CD4-positive, alpha-beta T cell treated with Interleukin-17A for 1 hour (primary cell): ENCODE data around the gene HHAT.

ENCODE experiments used
- DNase-seq: peaks from one replicate; pipeline ENCODE4 v3.0.0-alpha.2; 2020

Gene HHAT

DNA sequence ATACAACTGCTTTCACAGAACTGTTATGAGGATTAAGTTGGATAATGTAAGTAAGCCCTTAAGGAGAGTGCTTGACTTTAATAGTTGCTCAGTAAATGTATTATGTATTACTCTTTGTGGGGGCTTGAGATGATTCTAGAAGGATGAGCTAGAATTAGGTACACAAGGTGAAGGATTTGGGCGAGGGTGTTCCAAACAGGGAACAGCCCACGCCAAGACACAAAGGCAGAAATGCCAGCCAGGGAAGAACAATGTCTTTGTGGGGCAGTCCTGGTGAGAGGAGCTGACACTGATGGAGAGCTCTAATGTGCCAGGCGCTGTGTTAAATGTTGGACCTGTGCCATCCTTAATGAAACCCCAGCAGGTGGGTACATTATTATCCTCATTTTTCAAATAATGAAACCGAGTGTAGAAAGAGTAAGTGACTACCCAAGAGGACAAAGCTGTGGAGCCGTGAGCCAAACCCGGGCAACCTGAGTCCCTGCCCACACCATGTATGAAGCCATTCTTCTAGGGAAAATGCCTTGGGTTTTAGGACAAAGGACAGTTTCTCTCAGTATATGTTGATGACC, 362.4 kb downstream of the HHAT start:
- no peak for DNase-seq

DNA sequence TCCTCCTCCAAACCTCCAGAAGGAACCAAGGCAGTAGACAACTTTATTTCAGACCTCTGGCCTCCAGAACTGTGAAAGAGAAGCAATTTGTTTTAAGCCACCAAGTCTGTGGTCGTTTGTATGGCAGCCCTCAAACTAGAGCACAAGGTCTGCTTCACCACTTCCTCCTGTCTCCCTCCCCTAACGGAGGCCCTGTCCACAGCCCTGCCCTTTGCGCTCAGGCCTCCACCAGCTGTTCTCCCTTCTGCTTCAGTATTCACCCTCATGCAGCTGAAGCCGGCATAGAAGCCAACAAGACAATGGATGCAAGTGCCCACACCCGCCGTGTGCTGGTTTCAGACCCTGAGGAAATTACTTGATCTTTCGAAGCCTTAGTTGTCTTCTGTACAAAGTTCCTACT, 364.1 kb downstream of the HHAT start:
- no peak for DNase-seq

DNA sequence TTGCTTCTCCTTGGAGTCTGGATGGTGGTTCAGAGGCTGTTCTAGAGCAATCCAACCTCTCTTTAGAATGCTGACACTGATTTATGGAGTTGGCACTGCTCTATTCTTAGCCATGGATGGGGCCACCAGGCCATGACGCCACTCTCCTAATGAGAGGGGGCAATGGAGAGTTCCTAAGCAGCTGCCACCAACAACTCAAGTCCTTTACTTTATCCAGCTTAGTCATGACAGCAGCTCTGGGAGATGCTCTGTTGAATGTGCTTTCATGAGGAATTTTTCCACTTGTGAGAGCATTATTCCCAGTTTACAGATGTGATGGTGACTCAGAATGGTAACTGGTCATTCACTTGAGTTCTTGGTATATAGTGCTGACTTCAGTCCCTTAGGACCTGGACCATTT, 366.3 kb downstream of the HHAT start:
- DNase-seq, result no peak

DNA sequence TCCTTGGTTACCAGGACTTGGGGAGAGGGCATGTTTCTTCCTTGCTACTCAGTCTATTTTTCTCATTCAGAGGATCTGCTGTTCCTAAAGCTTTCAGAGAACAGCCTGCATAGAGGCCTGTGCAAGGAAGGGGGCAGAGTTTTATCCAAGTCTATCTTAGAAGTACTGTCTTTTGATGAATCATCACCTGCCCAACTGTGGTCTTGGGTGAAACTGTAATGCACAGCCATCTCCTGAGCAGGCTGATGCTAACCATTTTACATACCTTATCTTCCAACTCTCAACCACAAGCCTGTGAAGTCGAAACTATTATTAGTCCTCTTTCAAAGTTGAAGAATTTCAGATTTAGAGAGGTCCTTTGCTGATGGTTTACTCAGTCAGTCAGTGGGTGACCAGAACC, 368.0 kb downstream of the HHAT start:
- no peak for DNase-seq

DNA sequence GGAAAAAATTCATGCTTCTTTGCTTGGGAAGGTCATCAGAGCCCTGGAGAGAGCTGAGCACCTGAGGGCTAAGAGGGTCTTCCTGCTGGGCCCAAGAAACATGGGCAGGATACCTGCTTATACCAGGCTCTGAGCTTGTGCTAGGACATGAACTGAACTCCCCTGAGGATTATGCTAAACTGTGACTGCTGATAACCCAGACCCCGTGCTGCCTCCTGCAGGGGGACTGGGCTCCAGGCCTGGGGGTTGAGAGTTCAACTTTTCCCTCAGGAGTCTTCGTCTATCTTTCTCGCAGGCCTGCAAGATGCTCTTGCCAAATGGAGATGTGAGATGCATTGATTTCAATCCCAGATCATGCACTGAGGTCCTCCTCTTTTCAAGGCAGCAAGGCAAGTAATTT, 368.5 kb downstream of the HHAT start:
- no peak for DNase-seq

DNA sequence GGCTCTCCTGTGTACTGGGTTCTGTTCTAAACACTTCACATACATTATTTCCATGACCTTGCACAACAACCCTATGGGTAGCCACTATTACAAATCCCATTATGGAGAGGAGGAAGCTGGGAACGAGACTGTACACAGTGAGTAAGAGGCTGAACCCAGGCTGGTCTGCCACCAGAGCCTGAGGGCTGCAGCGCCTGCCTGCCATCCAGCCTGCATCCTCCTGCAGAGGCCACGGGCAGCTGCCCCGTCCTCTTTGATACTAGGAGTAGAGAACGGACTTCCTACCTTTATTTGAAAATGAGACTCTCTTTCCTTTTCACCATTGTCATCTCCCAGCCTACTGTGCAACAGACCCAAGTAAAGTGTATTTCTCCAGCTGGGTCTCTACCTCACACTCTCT, 370.0 kb downstream of the HHAT start:
- DNase-seq, result no peak

DNA sequence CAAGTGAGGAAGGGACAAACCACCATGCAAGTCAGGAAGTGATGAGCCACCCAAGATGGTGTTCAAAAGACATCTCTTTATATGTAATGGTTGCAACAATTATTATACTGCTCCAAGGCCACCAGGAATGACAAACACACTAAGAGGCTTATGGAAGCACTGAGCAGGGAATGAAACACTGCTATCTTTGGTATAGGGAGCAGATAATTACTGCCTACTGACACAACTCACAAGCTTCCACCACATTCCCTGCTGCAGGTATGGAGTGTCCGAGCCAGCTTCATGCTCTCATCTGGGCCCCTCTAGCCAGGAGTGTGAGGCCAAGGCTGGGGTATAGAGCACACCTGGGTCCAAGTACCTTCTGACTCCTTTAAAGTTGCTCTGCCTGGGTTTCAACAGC, 371.4 kb downstream of the HHAT start:
- no peak for DNase-seq

DNA sequence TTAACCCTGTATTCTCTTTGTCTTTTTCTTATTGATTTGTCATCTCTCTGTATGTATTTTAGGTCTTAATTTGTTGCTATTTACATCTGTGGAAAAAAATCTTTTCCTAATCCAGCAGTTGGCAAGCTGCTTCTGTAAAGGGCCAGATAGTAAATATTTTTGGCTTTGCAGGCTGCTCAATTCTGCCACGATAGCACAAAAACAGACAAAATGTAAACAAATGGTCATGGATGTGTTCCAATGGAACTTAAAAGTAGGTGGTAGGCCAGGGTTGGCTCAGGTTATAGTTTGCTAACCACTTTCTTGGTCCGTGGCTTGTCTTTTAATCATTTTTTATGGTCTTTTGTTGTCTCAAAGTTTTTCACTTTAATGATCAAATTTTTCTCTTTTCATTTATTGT, 371.8 kb downstream of the HHAT start:
- no peak for DNase-seq

DNA sequence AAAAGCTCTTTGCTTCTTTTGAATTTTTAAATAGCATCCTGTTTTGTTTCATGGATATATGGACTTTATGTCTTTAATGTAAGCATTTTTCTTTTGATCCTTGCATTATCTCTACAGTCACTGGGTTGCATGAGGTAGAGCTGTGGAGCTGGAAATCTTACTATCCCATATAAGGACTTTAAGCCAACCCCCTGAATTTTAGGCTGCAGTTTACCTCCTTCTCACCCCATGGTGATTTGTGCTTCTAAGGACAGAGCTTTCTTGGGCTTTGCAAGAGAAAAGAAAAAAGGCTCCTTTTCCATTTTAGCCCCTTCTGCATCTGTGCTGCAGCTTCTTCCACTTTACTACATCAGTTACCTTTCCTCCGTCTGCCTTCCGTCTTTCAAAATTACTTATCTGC, 373.8 kb downstream of the HHAT start:
- no peak for DNase-seq

DNA sequence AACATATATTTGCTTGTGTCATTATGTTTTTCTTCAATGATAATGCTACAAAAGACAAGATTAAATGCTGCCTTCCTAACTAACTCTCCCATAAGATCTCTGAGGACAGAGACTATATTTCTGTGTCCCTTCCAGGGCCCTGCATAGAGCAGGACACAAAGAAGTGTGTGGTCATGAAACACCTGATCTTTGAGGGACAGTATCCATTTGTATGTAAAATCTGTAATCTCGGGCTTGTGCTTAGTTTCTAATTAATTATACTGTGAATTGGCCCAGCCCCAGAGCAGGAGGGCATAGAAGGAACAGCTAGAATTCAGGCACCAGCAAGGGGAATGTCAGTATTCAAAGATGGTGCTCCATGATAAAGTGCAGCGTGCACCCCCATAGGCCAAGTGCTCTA, 374.9 kb downstream of the HHAT start:
- no peak for DNase-seq

DNA sequence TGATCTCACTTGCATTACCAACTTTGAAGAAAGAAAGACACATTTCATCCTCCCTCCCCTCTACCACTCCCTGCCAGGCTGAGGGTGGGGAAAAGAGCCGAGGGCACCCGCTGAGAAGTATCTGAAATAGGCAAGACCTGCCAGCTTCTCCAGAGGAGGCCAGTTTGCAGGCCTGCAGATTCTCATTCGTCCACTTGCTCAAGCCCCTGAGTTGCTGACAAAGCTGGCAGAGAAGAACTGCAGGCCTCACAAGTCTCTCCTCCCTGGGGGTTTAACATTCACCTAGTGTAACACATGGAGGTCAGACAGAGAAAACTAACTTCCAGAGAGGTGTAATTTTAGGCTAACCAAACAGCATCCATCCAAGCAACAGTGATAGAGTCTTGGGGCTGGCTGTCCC, 376.4 kb downstream of the HHAT start:
- DNase-seq, result no peak

DNA sequence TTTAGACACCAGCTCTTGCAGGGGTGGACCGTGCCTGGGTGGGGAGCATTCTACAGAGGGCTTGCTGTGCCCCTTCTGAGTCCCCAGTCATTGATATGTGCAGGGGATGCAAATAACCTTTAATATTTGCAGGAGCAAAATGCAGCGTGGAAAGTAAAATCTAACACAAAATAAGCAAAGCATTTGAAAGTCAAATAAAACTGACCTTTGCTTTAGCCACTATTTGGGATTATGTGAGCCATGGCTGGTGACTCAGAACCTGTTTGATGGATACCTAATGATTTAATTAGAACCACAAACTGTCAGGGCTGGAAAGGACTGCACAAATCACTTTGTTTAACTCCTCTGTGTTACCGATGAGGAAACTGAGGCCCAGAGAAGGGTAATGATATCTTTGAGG, 377.5 kb downstream of the HHAT start:
- DNase-seq, result no peak

DNA sequence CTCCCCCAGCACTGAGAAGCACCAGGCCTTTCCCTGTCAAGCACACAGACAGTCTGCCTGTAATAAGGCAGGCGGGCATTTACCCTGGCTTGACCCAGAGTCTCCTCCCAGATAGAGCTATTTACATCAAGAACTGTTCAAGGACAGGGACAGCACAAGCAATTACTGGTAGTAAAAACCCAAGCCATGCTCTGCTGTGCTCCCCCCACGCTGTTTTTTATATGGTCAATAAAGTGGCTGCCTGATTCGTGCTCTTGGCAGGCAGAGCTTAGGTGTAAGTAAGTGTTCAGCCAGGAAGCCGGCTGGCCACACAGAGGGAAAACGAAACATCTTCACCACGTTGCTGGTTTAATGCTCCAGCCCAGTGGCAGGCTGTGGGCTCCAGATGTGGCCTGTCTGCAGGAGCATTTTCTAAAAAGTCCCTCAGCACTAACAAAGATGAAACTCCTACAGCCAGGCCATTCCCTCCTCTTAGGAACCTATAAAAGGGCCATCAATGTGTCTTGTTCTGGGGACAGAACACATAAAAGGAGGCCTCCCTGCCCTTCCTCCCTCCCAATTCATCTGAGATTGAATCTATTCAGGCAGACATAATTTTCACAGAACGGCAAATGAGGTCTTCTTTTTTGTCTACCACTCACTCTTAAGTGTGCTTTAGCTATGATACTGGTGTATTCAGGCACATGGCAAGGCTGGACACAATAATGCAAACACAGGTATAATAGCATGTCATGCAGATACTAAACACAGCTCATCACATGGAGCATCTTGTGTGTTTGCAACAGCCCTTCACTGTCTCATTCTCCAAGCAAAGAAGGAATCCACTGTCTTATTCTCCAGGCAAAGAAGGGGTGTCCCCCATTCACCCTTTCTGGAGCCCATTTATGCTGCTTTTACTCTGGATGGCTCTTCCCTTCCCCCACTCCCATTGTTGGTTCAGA, 378.9 kb downstream of the HHAT start:
- no peak for DNase-seq

DNA sequence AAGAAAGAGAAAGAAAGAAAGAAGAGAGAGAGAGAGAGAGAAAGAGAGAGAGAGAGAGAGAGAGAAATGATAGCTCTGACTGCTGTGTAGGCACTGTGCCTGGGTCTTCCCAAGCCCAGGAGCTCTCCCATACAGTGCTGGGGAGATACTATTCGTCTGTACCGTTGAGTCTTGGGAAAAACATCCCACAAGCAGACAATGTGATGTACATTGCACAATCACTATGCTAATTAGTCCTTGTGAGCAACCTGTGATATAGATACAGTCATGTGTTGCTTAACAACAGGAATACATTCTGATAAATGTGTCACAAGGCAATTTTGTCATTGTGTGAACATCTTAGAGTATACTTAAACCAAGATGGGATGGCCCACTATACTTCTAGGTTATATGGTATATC, 381.0 kb downstream of the HHAT start:
- DNase-seq, result no peak

DNA sequence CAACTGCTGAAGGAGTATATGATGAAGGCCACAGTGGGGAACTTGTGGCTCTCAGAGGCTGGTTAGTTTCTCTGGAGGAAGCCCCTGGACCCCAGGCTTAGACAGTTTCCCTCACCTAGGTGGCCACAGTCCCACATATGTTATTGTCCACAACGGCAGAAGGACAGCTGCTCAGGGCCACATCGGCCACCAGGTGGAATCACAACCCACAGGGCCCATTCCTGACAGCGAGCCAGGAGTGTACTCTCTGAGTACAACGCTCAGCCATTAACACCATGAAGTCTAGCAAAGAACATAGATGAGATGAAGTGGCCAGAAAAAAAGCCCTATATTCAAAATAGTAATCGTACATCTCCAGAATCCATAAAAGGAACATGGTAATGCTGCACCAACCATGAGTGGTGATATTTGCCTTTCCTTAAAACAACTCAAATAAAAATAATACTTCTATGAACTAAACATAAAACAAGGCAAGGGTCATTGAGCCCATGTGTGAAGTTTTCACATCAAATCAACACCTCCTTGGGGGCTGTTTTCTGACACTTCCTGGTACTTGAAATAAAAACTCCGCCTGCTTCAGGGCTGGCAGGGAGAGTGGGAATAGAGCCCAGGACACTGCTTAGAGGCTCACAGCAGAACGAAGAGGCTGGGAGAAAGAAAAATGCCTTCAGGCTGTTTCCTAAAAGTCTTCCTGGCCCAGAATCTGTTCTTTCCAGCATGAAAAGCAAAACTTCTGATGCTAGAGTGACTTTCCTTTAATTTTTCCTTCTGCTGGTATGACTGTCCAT, 383.3 kb downstream of the HHAT start:
- DNase-seq, result no peak

DNA sequence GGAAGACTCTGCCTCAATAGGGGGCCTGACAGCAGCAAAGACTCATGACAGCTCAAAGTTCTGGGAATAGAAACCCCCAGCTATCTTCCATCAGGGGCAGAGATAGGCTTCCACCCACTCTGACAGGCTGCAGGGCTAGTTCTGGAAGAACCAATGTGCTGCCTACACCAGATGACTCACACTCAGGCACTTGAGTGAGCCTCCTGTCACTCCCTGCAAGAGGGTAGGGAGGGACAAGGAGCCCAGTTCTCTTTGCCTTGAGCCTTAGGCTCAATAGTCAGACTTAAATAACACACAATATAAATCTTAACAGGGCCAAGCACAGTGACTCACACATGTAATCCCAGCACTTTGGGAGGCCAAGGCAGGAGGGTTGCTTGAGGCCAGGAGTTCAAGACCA, 386.4 kb downstream of the HHAT start:
- DNase-seq, result no peak

DNA sequence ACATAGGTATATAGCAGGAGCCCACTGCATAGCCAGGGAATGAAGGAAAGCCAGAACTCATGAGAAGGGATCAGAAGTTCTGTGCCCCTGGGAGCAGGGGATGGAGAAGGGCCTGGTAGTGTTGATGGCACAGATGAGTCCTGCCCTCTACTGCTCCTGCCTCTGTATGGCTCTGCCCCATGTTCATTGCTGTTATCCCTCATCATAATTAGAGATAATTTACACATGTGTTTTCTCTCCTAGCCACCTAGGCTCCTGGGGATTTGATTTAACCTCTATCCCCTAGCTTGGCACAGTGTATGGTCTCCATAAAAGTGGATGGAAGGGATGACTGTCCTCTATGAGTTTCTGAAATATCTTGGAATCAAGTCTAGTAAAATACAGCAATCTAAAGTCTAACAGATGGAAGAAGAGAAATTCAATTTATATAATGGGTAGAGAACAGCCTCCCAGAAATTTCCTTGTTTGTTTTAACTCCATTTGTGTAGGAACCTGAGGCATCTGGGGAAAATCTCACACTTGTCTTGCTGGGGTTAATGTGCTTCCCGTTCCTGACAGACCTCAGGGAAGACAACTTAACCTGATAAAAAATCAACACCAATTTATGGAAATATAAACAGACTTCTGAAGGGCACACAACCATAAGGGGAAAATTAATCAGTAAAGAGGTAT, 393.8 kb downstream of the HHAT start:
- no peak for DNase-seq

DNA sequence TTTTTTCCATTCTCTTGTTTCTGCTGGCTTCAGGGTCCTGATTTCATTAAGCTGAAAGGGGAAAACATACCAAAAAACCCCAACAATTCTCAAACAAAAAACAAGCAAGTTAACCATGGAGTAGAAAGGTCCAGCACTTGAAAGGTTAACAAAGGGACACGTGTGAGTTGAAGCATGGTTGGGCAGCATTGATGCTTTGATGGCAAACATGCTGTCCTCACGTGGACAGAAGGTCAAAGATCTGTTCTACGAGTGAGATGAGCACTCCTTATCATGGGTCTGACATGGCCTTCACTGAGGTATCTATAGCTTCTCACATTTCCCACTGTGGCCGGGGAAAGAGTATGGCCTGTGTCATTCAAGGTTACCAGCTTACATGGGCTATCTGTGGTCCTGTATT, 394.9 kb downstream of the HHAT start:
- no peak for DNase-seq

DNA sequence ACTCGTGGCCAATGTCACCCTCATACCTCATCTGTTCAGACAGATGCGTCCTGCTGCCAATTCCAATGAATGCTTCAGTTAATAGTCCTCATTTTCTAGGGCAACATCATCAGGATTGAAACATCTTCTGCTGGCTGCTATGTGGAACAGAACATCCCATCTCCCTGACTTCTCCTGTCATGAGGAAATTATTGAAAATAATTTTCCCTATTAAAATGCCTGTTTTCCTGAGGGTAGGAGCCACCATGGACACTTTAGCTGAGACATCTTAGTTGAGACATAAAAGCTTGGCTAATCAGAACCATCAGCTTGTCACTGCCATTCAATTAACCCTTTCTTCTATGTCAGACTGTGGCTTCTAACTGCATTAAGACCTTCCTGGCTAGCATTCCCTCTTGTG, 396.1 kb downstream of the HHAT start:
- no peak for DNase-seq
